CD4-positive, alpha-beta T cell treated with Interferon alpha-2 for 1 hour (primary cell): Measurements from ENCODE around the gene KIZ.
"Not testable (repeated sequence)": the region's sequence is repeated elsewhere in the genome, so short reads cannot be mapped to it uniquely, and the experiment has no call there.

Experiments used
- DNase-seq, 2 donors: peaks; one replicate each; pipeline ENCODE4 v3.0.0-alpha.2; 2020 to 2022

KIZ gene

GRCh38 chr20:21139881-21140566 lies 14.1 kb downstream of the KIZ start:
- no peak for DNase-seq

- no peak for DNase-seq
Measured at GRCh38 chr20:21141825-21142224, 15.9 kb downstream of the KIZ start.

- no peak for DNase-seq
Measured at GRCh38 chr20:21143194-21143890, 17.5 kb downstream of the KIZ start.

- DNase-seq, result no peak
Measured at GRCh38 chr20:21145424-21145823, 19.5 kb downstream of the KIZ start.

GRCh38 chr20:21146215-21146614 lies 20.3 kb downstream of the KIZ start:
- DNase-seq, result no peak

- no peak for DNase-seq
Measured at GRCh38 chr20:21147593-21147992, 21.7 kb downstream of the KIZ start.

GRCh38 chr20:21149344-21149743 lies 23.5 kb downstream of the KIZ start:
- DNase-seq, result no peak

GRCh38 chr20:21151791-21152190 lies 25.9 kb downstream of the KIZ start:
- DNase-seq, result no peak

- no peak for DNase-seq
Measured at GRCh38 chr20:21154692-21155091, 28.8 kb downstream of the KIZ start.

GRCh38 chr20:21155268-21155667 lies 29.4 kb downstream of the KIZ start:
- DNase-seq, result no peak

- DNase-seq, result no peak
Measured at GRCh38 chr20:21156266-21156665, 30.4 kb downstream of the KIZ start.

GRCh38 chr20:21157006-21157405 lies 31.1 kb downstream of the KIZ start:
- DNase-seq, result no peak

GRCh38 chr20:21159658-21160380 lies 33.9 kb downstream of the KIZ start:
- no peak for DNase-seq

GRCh38 chr20:21161926-21162325 lies 36.0 kb downstream of the KIZ start:
- no peak for DNase-seq

- no peak for DNase-seq
Measured at GRCh38 chr20:21162631-21163030, 36.7 kb downstream of the KIZ start.

GRCh38 chr20:21166801-21167200 lies 40.9 kb downstream of the KIZ start:
- DNase-seq, result no peak

- DNase-seq, result no peak
Measured at GRCh38 chr20:21167261-21167660, 41.4 kb downstream of the KIZ start.

- DNase-seq, result not testable (repeated sequence)
Measured at GRCh38 chr20:21168061-21168460, 42.2 kb downstream of the KIZ start.

GRCh38 chr20:21172626-21173025 lies 46.7 kb downstream of the KIZ start:
- DNase-seq, result no peak

- DNase-seq, result no peak
Measured at GRCh38 chr20:21173485-21173884, 47.6 kb downstream of the KIZ start.

- no peak for DNase-seq
Measured at GRCh38 chr20:21174516-21175239, 48.8 kb downstream of the KIZ start.

- DNase-seq, result peak in 1 of 2 donors; percentile 6
Measured at GRCh38 chr20:21175433-21175832, 49.6 kb downstream of the KIZ start.

GRCh38 chr20:21177767-21178166 lies 51.9 kb downstream of the KIZ start:
- DNase-seq, result no peak
